WTC11 (cell line): ENCODE data around the gene NR2F2. TPM values are rescaled to one million over a fixed set of nuclear protein-coding genes. Genes with fewer than 3 reads are reported as not detected.

Experiments
- ATAC-seq: fragments of 200-7000 bp; cut with Tn5 transposase; 2 replicates; pipeline ENCODE4 v1.10.0; 2021; ENCODE audit warnings: mild to moderate bottlenecking, moderate library complexity
- CTCF ChIA-PET: fragments of 300-600 bp; sonication (Branson Sonifier 250); formaldehyde crosslinking; loops from one replicate; lab custom pipeline; 2021; ENCODE audit warnings: antibody characterized with exemption; lab: Charles Lee
- POLR2A ChIA-PET: fragments of 350-600 bp; sonication (Branson Sonifier 250); formaldehyde crosslinking; loops from one replicate; lab custom pipeline; 2021; ENCODE audit warnings: antibody characterized with exemption; lab: Charles Lee
- DNase-seq: peaks from one replicate; pipeline ENCODE4 v3.0.0; 2021; ENCODE audit warnings: low spot score
- H3K27ac Mint-ChIP-seq: 2 replicates; pipeline ENCODE4 v1.8.0; 2021; ENCODE audit warnings: mixed read lengths
- H3K27me3 Mint-ChIP-seq: 2 replicates; pipeline ENCODE4 v1.8.0; 2021; ENCODE audit warnings: low read depth, mild to moderate bottlenecking, moderate library complexity, mixed read lengths
- H3K36me3 Mint-ChIP-seq: 2 replicates; pipeline ENCODE4 v1.8.0; 2021; ENCODE audit warnings: mixed read lengths
- H3K4me1 Mint-ChIP-seq: 2 replicates; pipeline ENCODE4 v1.8.0; 2022; ENCODE audit warnings: mixed read lengths
- H3K4me3 Mint-ChIP-seq: 2 replicates; pipeline ENCODE4 v1.8.0; 2021; ENCODE audit warnings: mild to moderate bottlenecking, moderate library complexity, mixed read lengths
- H3K9me3 Mint-ChIP-seq: 2 replicates; pipeline ENCODE4 v1.8.0; 2021; ENCODE audit warnings: mixed read lengths
- CBFB ChIP-seq: sonication (generic); formaldehyde crosslinking; IDR thresholded peaks from 2 replicates; pipeline ENCODE4 v1.8.1; 2022; ENCODE audit warnings: mild to moderate bottlenecking, low read depth, missing genetic modification reagents
- HMGA2 ChIP-seq: fragments of 250-450 bp; sonication (Bioruptor Pico); IDR thresholded peaks from 2 replicates; pipeline ENCODE4 v1.4.0; 2021; ENCODE audit warnings: mild to moderate bottlenecking, moderate library complexity
- NFATC4 ChIP-seq: fragments of 250-450 bp; sonication (Bioruptor Pico); IDR thresholded peaks from 2 replicates; pipeline ENCODE4 v1.9.0; 2021; ENCODE audit warnings: mild to moderate bottlenecking
- NR1H2 ChIP-seq: sonication (generic); formaldehyde crosslinking; IDR thresholded peaks from 2 replicates; pipeline ENCODE4 v1.9.0; 2021; ENCODE audit warnings: mild to moderate bottlenecking, moderate library complexity, missing genetic modification reagents
- NR3C1 ChIP-seq: sonication (generic); formaldehyde crosslinking; conservative IDR thresholded peaks from 2 replicates; pipeline ENCODE4 v1.8.1; 2023; ENCODE audit warnings: low read depth, mild to moderate bottlenecking, missing genetic modification reagents
- OVOL2 ChIP-seq: fragments of 250-450 bp; sonication (Bioruptor Pico); IDR thresholded peaks from 2 replicates; pipeline ENCODE4 v1.9.0; 2021; ENCODE audit warnings: mild to moderate bottlenecking, borderline replicate concordance
- PRRX2 ChIP-seq: fragments of 250-450 bp; sonication (Bioruptor Pico); IDR thresholded peaks from 2 replicates; pipeline ENCODE4 v1.8.0; 2021; ENCODE audit warnings: mild to moderate bottlenecking
- RELA ChIP-seq: sonication (generic); formaldehyde crosslinking; IDR thresholded peaks from 2 replicates; pipeline ENCODE4 v1.8.1; 2022; ENCODE audit warnings: missing genetic modification reagents, mild to moderate bottlenecking, borderline replicate concordance
- SP1 ChIP-seq: sonication (generic); formaldehyde crosslinking; conservative IDR thresholded peaks from 2 replicates; pipeline ENCODE4 v1.8.1; 2022; ENCODE audit warnings: missing genetic modification reagents
- total RNA-seq: library from RNA; stranded (reverse); gene quantifications from 3 replicates; pipeline ENCODE4 v1.2.3, GENCODE V29; 2021
- TF ChIP-seq, protein P1 (sequence below): sonication (generic); formaldehyde crosslinking; IDR thresholded peaks from 2 replicates; pipeline ENCODE4 v1.8.0; 2022; ENCODE audit warnings: missing genetic modification reagents
- TF ChIP-seq, protein P2 (sequence below): sonication (generic); formaldehyde crosslinking; IDR thresholded peaks from 2 replicates; pipeline ENCODE4 v1.8.0; 2022; ENCODE audit warnings: mild to moderate bottlenecking, missing genetic modification reagents
- TF ChIP-seq, protein P3 (sequence below): sonication (generic); formaldehyde crosslinking; IDR thresholded peaks from 2 replicates; pipeline ENCODE4 v1.8.0; 2023; ENCODE audit warnings: mild to moderate bottlenecking, missing genetic modification reagents
- TF ChIP-seq, protein P4 (sequence below): sonication (generic); formaldehyde crosslinking; IDR thresholded peaks from 2 replicates; pipeline ENCODE4 v1.8.1; 2023; ENCODE audit warnings: mild to moderate bottlenecking, missing genetic modification reagents
- TF ChIP-seq, protein P5 (sequence below): sonication (generic); formaldehyde crosslinking; IDR thresholded peaks from 2 replicates; pipeline ENCODE4 v1.8.0; 2022; ENCODE audit warnings: mild to moderate bottlenecking, missing genetic modification reagents
- TF ChIP-seq, protein P6 (sequence below): sonication (generic); formaldehyde crosslinking; IDR thresholded peaks from 2 replicates; pipeline ENCODE4 v1.8.1; 2022; ENCODE audit warnings: missing genetic modification reagents, borderline replicate concordance

The NR2F2 gene
- total RNA-seq, 1 experiment from 2014 or later = 0.57 TPM

DNA sequence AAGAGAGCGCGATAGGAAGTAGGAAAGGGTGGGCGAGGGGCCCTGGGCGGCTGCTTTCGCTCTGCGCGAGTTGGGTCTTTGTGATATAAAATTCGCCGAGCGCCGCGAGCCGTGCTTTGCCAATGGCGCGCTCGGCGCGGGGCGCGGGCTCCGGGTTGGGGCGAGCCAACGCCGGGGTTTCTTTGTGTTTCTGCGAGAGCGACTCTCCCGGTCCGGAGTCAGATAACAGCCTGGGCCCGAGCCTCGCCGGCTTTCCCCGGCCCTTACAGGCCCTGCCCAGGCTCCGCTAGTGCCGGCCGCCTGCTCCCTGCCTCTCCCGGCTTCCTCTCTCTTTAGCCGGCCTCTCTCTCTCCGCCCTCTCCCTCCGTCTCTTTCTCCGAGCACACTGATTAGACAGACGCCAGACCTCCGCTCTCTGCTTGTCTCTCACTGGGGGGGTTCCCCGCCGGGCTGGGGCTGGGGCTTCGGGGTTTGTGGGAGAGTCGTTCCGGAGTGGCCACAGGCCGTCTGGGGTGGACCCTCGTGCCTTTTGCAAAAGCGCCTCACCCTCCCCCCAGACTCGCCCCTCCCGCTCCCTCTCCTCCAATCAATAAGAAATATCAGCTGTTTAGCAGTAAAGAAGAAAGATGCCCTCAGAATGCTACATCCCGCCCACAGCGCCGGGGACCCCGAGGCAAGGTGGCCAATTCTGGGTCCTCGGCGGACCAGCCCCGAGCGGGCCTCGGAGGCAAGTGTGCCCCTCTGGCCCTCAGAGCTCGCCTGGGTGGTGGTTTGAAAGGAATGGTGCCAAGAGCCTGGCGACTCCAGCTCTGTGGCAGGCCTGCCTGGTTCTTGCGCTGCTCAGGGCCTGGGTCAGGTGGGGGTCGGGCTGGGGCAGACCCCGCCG is 2.9 kb downstream of the NR2F2 start:
- no peak for TF ChIP-seq OVOL2 (CRISPR knock-in tag)
- TF ChIP-seq, protein P1, sequence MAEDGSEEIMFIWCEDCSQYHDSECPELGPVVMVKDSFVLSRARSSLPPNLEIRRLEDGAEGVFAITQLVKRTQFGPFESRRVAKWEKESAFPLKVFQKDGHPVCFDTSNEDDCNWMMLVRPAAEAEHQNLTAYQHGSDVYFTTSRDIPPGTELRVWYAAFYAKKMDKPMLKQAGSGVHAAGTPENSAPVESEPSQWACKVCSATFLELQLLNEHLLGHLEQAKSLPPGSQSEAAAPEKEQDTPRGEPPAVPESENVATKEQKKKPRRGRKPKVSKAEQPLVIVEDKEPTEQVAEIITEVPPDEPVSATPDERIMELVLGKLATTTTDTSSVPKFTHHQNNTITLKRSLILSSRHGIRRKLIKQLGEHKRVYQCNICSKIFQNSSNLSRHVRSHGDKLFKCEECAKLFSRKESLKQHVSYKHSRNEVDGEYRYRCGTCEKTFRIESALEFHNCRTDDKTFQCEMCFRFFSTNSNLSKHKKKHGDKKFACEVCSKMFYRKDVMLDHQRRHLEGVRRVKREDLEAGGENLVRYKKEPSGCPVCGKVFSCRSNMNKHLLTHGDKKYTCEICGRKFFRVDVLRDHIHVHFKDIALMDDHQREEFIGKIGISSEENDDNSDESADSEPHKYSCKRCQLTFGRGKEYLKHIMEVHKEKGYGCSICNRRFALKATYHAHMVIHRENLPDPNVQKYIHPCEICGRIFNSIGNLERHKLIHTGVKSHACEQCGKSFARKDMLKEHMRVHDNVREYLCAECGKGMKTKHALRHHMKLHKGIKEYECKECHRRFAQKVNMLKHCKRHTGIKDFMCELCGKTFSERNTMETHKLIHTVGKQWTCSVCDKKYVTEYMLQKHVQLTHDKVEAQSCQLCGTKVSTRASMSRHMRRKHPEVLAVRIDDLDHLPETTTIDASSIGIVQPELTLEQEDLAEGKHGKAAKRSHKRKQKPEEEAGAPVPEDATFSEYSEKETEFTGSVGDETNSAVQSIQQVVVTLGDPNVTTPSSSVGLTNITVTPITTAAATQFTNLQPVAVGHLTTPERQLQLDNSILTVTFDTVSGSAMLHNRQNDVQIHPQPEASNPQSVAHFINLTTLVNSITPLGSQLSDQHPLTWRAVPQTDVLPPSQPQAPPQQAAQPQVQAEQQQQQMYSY (CRISPR knock-in tag) = peak; percentile 63
- TF ChIP-seq, all 79 proteins: peak for 1
- H3K9me3 Mint-ChIP-seq = no peaks in the 10 kb centered on the region
- CTCF ChIA-PET = no interaction called here
- H3K36me3 Mint-ChIP-seq = no peaks in the 10 kb centered on the region
- peak; percentile 72 for DNase-seq
- peaks cover 96% of the 10 kb centered on the region for H3K27me3 Mint-ChIP-seq
- ATAC-seq = peak; percentile 32
- H3K27ac Mint-ChIP-seq = no peak overlapping the region
- H3K4me1 Mint-ChIP-seq = peaks cover 67% of the 10 kb centered on the region
- POLR2A ChIA-PET = no interaction called here
- peak overlapping the region; percentile 58 for H3K4me3 Mint-ChIP-seq

GRCh38 chr15:96334017-96334704 is 3.7 kb downstream of the NR2F2 start:
- Mint-ChIP-seq H3K36me3 (no peaks in the 10 kb centered on the region), H3K27ac (no peak overlapping the region), H3K27me3 (peaks cover 96% of the 10 kb centered on the region), H3K9me3 (no peaks in the 10 kb centered on the region), H3K4me3 (peak overlapping the region; percentile 58), H3K4me1 (peaks cover 73% of the 10 kb centered on the region)
- POLR2A ChIA-PET = no interaction called here
- ATAC-seq (no peak), DNase-seq (peak; percentile 32)
- TF ChIP-seq PRRX2 (CRISPR knock-in tag) (no peak), NR3C1 (CRISPR knock-in tag) (no peak), NFATC4 (CRISPR knock-in tag) (no peak), NR1H2 (CRISPR knock-in tag) (no peak), RELA (CRISPR knock-in tag) (no peak), CBFB (CRISPR knock-in tag) (no peak), SP1 (no peak), HMGA2 (CRISPR knock-in tag) (no peak)
- TF ChIP-seq, protein P2, sequence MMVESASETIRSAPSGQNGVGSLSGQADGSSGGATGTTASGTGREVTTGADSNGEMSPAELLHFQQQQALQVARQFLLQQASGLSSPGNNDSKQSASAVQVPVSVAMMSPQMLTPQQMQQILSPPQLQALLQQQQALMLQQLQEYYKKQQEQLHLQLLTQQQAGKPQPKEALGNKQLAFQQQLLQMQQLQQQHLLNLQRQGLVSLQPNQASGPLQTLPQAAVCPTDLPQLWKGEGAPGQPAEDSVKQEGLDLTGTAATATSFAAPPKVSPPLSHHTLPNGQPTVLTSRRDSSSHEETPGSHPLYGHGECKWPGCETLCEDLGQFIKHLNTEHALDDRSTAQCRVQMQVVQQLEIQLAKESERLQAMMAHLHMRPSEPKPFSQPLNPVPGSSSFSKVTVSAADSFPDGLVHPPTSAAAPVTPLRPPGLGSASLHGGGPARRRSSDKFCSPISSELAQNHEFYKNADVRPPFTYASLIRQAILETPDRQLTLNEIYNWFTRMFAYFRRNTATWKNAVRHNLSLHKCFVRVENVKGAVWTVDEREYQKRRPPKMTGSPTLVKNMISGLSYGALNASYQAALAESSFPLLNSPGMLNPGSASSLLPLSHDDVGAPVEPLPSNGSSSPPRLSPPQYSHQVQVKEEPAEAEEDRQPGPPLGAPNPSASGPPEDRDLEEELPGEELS (CRISPR knock-in tag) = no peak
- TF ChIP-seq, protein P3, sequence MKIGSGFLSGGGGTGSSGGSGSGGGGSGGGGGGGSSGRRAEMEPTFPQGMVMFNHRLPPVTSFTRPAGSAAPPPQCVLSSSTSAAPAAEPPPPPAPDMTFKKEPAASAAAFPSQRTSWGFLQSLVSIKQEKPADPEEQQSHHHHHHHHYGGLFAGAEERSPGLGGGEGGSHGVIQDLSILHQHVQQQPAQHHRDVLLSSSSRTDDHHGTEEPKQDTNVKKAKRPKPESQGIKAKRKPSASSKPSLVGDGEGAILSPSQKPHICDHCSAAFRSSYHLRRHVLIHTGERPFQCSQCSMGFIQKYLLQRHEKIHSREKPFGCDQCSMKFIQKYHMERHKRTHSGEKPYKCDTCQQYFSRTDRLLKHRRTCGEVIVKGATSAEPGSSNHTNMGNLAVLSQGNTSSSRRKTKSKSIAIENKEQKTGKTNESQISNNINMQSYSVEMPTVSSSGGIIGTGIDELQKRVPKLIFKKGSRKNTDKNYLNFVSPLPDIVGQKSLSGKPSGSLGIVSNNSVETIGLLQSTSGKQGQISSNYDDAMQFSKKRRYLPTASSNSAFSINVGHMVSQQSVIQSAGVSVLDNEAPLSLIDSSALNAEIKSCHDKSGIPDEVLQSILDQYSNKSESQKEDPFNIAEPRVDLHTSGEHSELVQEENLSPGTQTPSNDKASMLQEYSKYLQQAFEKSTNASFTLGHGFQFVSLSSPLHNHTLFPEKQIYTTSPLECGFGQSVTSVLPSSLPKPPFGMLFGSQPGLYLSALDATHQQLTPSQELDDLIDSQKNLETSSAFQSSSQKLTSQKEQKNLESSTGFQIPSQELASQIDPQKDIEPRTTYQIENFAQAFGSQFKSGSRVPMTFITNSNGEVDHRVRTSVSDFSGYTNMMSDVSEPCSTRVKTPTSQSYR (CRISPR knock-in tag) = no peak
- TF ChIP-seq, protein P4, sequence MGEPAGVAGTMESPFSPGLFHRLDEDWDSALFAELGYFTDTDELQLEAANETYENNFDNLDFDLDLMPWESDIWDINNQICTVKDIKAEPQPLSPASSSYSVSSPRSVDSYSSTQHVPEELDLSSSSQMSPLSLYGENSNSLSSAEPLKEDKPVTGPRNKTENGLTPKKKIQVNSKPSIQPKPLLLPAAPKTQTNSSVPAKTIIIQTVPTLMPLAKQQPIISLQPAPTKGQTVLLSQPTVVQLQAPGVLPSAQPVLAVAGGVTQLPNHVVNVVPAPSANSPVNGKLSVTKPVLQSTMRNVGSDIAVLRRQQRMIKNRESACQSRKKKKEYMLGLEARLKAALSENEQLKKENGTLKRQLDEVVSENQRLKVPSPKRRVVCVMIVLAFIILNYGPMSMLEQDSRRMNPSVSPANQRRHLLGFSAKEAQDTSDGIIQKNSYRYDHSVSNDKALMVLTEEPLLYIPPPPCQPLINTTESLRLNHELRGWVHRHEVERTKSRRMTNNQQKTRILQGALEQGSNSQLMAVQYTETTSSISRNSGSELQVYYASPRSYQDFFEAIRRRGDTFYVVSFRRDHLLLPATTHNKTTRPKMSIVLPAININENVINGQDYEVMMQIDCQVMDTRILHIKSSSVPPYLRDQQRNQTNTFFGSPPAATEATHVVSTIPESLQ = no peak
- TF ChIP-seq, protein P5, sequence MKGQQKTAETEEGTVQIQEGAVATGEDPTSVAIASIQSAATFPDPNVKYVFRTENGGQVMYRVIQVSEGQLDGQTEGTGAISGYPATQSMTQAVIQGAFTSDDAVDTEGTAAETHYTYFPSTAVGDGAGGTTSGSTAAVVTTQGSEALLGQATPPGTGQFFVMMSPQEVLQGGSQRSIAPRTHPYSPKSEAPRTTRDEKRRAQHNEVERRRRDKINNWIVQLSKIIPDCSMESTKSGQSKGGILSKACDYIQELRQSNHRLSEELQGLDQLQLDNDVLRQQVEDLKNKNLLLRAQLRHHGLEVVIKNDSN (CRISPR knock-in tag) = no peak
- TF ChIP-seq, protein P6, sequence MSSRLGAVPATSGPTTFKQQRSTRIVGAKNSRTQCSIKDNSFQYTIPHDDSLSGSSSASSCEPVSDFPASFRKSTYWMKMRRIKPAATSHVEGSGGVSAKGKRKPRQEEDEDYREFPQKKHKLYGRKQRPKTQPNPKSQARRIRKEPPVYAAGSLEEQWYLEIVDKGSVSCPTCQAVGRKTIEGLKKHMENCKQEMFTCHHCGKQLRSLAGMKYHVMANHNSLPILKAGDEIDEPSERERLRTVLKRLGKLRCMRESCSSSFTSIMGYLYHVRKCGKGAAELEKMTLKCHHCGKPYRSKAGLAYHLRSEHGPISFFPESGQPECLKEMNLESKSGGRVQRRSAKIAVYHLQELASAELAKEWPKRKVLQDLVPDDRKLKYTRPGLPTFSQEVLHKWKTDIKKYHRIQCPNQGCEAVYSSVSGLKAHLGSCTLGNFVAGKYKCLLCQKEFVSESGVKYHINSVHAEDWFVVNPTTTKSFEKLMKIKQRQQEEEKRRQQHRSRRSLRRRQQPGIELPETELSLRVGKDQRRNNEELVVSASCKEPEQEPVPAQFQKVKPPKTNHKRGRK (CRISPR knock-in tag) = no peak
- CTCF ChIA-PET = interaction anchor here (0.9 kb wide), 1 partner anchor 11 kb away, joined by 3 read pairs; no protein-coding TSS in a partner anchor
